ENCODE data around the gene GPALPP1.

GRCh38 chr13:44952671-44953070, 36.7 kb upstream of the GPALPP1 start:
- no peak for TF ChIP-seq POLR2AphosphoS5 (IDR thresholded peaks at IDR 0.05; ENCODE audit: low read depth, low read length)
- TF ChIP-seq SIN3A (IDR thresholded peaks at IDR 0.05; ENCODE audit: borderline replicate concordance, insufficient read depth, low read length): no peak
- no peak for TF ChIP-seq TAF1 (IDR thresholded peaks at IDR 0.05; ENCODE audit: borderline replicate concordance, insufficient read depth, low read length)
- no peak for TF ChIP-seq REST (IDR thresholded peaks at IDR 0.05; ENCODE audit: insufficient read depth in 1 of 2, low read depth in 2 of 2, low read length in 2 of 2)
- TF ChIP-seq FOXP2 (optimal IDR thresholded peaks at IDR 0.05; ENCODE audit: borderline replicate concordance, extremely low read depth, extremely low read length, insufficient read depth): no peak
